HG03575 (cell line): ENCODE measurements around the gene CTF1.

ENCODE experiments used
- ATAC-seq: cut with Tn5 transposase; IDR thresholded peaks from one replicate; pipeline ENCODE4 v1.9.1; 2021; ENCODE audit not compliant: unreplicated experiment, insufficient number of reproducible peaks, low FRiP score; ENCODE audit errors: extremely low read depth

CTF1 gene

GRCh38 chr16:30948667-30949649, 52.5 kb downstream of the CTF1 start, which contains the start of gene ORAI3:
TSS of gene ORAI3 (plus strand) at chr16:30949068. CDS start at chr16:30949290, 222 bp downstream.
- ATAC-seq = no peak

GRCh38 chr16:30949650-30950515, 53.5 kb downstream of the CTF1 start:
- ATAC-seq = no peak

GRCh38 chr16:30950516-30951065, 54.2 kb downstream of the CTF1 start:
- ATAC-seq = no peak

- no peak for ATAC-seq
Observed at GRCh38 chr16:30951193-30951592, 54.8 kb downstream of the CTF1 start.

GRCh38 chr16:30951750-30952149, 55.3 kb downstream of the CTF1 start:
- no peak for ATAC-seq

- no peak for ATAC-seq
Observed at GRCh38 chr16:30953111-30953510, 56.7 kb downstream of the CTF1 start.
